ENCODE data around the gene SPP2. TPM values are rescaled to one million over a fixed set of nuclear protein-coding genes. Genes with fewer than 3 reads are reported as not detected.

SPP2 gene
- total RNA-seq, 1 donor from 2014 or later: not detected

GRCh38 chr2:234006501-234006900 is 44.0 kb upstream of the SPP2 start:
- no peak overlapping the region for H3K27ac ChIP-seq (replicated peaks)
- intact Hi-C loops (cut with micrococcal nuclease): no loop called here
- H3K27me3 ChIP-seq (ENCODE audit: low read depth): peaks cover 52% of the 10 kb centered on the region
- DNase-seq: no peak
- H3K4me1 ChIP-seq: no peaks in the 10 kb centered on the region
- no peak overlapping the region for H3K4me3 ChIP-seq
- TF ChIP-seq CTCF (IDR thresholded peaks at IDR 0.05; ENCODE audit: borderline replicate concordance): no peak
- H3K9me3 ChIP-seq (replicated peaks): peaks cover 8% of the 10 kb centered on the region
- H3K36me3 ChIP-seq: no peaks in the 10 kb centered on the region

- DNase-seq: no peak
- intact Hi-C loops (cut with micrococcal nuclease): no loop called here
- Histone ChIP-seq H3K27ac (replicated peaks) (no peak overlapping the region), H3K4me3 (no peak overlapping the region), H3K4me1 (no peaks in the 10 kb centered on the region), H3K36me3 (no peaks in the 10 kb centered on the region), H3K27me3 (ENCODE audit: low read depth) (peaks cover 60% of the 10 kb centered on the region), H3K9me3 (replicated peaks) (peaks cover 10% of the 10 kb centered on the region)
- TF ChIP-seq CTCF (IDR thresholded peaks at IDR 0.05; ENCODE audit: borderline replicate concordance): no peak
Measured at GRCh38 chr2:234014427-234014826, 36.1 kb upstream of the SPP2 start.

- DNase-seq: no peak
- no peaks in the 10 kb centered on the region for H3K36me3 ChIP-seq
- no peaks in the 10 kb centered on the region for H3K4me1 ChIP-seq
- intact Hi-C loops (cut with micrococcal nuclease): no loop called here
- H3K27me3 ChIP-seq (ENCODE audit: low read depth): peaks cover 58% of the 10 kb centered on the region
- no peak overlapping the region for H3K27ac ChIP-seq (replicated peaks)
- no peak for TF ChIP-seq CTCF (IDR thresholded peaks at IDR 0.05; ENCODE audit: borderline replicate concordance)
- no peak overlapping the region for H3K4me3 ChIP-seq
- H3K9me3 ChIP-seq (replicated peaks): peaks cover 9% of the 10 kb centered on the region
Measured at GRCh38 chr2:234015861-234016260, 34.6 kb upstream of the SPP2 start.

GRCh38 chr2:234019896-234020295 is 30.6 kb upstream of the SPP2 start:
- Histone ChIP-seq H3K27me3 (ENCODE audit: low read depth) (peaks cover 66% of the 10 kb centered on the region), H3K4me1 (no peaks in the 10 kb centered on the region), H3K27ac (replicated peaks) (no peak overlapping the region), H3K36me3 (no peaks in the 10 kb centered on the region), H3K9me3 (replicated peaks) (peaks cover 14% of the 10 kb centered on the region), H3K4me3 (no peak overlapping the region)
- intact Hi-C loops (cut with micrococcal nuclease): no loop called here
- no peak for DNase-seq
- no peak for TF ChIP-seq CTCF (IDR thresholded peaks at IDR 0.05; ENCODE audit: borderline replicate concordance)

- TF ChIP-seq CTCF (IDR thresholded peaks at IDR 0.05; ENCODE audit: borderline replicate concordance): no peak
Measured at GRCh38 chr2:234020332-234020731, 30.2 kb upstream of the SPP2 start.

GRCh38 chr2:234022424-234022823 is 28.1 kb upstream of the SPP2 start:
- H3K27ac ChIP-seq (replicated peaks): no peak overlapping the region
- H3K27me3 ChIP-seq (ENCODE audit: low read depth): peaks cover 54% of the 10 kb centered on the region
- intact Hi-C loops (cut with micrococcal nuclease): no loop called here
- peaks cover 14% of the 10 kb centered on the region for H3K9me3 ChIP-seq (replicated peaks)
- H3K4me1 ChIP-seq: no peaks in the 10 kb centered on the region
- no peak overlapping the region for H3K4me3 ChIP-seq
- TF ChIP-seq CTCF (IDR thresholded peaks at IDR 0.05; ENCODE audit: borderline replicate concordance): no peak
- H3K36me3 ChIP-seq: no peaks in the 10 kb centered on the region
- no peak for DNase-seq

More at GRCh38 chr2:234020332-234020731, 30.2 kb upstream of the SPP2 start:
- Histone ChIP-seq H3K4me3 (no peak overlapping the region), H3K4me1 (no peaks in the 10 kb centered on the region), H3K27ac (replicated peaks) (no peak overlapping the region), H3K36me3 (no peaks in the 10 kb centered on the region), H3K9me3 (replicated peaks) (peaks cover 14% of the 10 kb centered on the region), H3K27me3 (ENCODE audit: low read depth) (peaks cover 61% of the 10 kb centered on the region)
- intact Hi-C loops (cut with micrococcal nuclease): no loop called here
- no peak for DNase-seq
